ENCODE data around the gene SLC6A2. TPM values are rescaled to one million over a fixed set of nuclear protein-coding genes. Genes with fewer than 3 reads are reported as not detected.
A peak's percentile ranks its signal among the peaks of the same experiment; 100 is the strongest.
"Not testable (repeated sequence)": the region's sequence is repeated elsewhere in the genome, so short reads cannot be mapped to it uniquely, and the experiment has no call there.

Gene SLC6A2
- total RNA-seq, result not detected in 2 replicates

DNA sequence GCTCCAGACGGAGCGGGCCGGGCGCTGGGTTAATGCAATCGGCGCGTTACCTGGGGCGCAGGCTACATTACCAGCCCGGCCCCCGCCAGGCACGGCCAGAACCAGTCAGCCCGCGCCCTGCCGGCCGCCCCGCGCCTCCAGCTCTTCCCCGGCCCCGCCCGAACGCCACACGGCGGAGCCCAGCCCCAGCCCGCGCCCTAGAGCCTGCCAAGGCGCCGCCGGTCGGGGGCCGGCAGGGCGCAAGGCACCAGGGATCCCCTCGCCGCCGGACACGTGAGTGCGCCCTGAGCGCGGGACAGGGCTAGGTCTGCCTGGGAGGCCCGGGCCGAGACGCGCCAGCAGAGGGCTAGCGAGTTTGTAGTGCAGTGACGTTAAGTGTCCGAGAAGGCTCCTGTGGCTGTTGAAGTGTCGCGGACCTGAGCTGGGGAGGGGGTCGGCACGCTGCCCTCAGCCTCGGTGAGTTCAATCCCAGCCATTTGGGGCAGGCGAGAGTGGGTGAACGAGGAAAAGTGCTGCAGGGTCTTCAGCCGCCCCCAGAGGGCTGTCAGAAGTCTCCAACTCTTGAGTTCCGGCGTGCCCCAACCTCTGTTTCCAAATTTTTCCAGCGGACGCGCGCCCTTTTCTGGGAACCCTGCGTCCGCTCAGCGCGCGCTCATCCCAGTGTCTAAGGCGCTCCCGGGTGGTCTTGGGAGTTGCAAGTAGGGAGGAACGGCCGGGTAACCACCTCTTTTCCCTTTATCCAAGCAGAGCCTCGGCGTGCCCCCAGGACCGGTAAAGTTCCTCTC lies at the start of gene SLC6A2:
SLC6A2 (plus strand) TSS at position 92 of the 785 bp plus-strand sequence. CDS start 707 bp downstream, outside the sequence.
- H3K4me3 ChIP-seq (ENCODE audit: low read depth, low read length), result no peak within 1 kb of the TSS
- DNase-seq (ENCODE audit: low read depth), result no peak
- TF ChIP-seq, protein P1, sequence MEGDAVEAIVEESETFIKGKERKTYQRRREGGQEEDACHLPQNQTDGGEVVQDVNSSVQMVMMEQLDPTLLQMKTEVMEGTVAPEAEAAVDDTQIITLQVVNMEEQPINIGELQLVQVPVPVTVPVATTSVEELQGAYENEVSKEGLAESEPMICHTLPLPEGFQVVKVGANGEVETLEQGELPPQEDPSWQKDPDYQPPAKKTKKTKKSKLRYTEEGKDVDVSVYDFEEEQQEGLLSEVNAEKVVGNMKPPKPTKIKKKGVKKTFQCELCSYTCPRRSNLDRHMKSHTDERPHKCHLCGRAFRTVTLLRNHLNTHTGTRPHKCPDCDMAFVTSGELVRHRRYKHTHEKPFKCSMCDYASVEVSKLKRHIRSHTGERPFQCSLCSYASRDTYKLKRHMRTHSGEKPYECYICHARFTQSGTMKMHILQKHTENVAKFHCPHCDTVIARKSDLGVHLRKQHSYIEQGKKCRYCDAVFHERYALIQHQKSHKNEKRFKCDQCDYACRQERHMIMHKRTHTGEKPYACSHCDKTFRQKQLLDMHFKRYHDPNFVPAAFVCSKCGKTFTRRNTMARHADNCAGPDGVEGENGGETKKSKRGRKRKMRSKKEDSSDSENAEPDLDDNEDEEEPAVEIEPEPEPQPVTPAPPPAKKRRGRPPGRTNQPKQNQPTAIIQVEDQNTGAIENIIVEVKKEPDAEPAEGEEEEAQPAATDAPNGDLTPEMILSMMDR (IDR thresholded peaks at IDR 0.05; ENCODE audit: insufficient read depth, low read depth, low read length), result no peak

DNA sequence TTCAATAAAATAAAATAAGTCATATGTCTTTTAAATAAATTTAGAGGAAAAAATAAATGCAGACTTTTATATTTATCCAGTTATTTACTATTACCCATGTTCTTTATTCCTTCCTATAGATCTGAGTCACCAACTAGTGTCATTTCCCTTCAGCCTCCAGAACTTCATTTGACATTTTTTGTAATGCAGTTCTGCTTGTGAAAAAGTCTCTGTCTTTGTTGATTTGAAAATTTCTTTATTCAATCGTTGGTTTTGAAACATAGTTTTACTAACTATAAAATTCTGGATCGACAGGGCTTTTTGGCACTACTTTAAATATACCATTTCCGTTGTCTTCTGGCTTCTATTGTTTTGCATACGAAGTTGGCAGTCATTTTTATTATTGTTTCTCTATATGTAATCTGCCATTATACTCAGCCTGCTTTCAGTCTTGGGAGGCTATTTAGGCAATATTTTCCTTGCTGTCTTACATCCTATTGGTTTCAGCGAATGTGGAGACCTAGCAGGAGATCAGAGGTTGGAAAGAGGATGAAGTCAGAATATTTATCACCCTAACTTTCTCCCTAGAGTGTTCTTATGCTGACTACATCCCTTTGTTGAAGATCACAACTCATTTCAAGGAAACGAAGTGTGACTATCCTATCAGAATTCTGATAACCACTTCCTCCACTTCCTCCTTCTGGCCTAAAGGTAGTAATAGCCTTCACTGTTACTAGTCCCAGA lies 42.0 kb upstream of the SLC6A2 start:
- no peak for DNase-seq (ENCODE audit: low read depth)
- TF ChIP-seq, protein P1 (IDR thresholded peaks at IDR 0.05; ENCODE audit: insufficient read depth, low read depth, low read length), result no peak
- H3K4me3 ChIP-seq (ENCODE audit: low read depth, low read length), result no peak overlapping the region

DNA sequence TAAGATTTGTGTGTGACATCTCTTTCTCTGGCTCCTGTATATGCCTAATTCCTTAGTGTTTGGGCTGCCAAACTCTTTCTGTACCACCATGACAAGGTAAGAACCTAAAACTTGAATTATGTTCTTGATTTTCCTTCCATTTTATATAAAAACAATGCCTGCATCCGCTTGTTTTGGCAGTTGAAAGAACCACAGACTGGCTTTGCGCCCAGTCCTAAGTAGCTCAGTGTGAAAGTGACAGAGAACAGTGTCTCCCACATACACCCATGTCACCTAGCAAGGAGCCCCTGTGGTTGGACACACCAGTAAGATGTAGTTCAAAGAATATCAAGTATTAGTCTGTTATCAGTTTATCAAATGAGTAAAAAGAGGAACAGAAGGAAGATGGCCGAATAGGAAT lies 40.7 kb upstream of the SLC6A2 start:
- no peak for DNase-seq (ENCODE audit: low read depth)
- TF ChIP-seq, protein P1 (IDR thresholded peaks at IDR 0.05; ENCODE audit: insufficient read depth, low read depth, low read length), result no peak
- H3K4me3 ChIP-seq (ENCODE audit: low read depth, low read length), result no peak overlapping the region

DNA sequence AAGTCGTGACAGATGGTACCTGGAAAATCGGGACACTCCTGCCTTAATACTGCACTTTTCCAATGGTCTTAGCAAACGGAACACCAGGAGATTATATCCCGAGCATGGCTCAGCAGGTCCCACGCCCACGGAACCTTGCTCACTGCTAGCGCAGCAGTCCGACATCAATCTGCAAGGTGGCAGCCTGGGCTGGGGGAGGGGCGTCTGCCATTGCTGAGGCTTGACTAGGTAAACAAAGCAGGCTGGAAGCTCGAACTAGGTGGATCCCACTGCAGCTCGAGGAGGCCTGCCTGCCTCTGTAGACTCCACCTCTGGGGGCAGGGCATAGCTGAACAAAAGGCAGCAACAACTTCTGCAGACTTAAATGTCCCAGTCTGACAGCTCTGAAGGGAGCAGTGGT lies 40.1 kb upstream of the SLC6A2 start:
- H3K4me3 ChIP-seq (ENCODE audit: low read depth, low read length); DNase-seq (ENCODE audit: low read depth): not testable (repeated sequence)

DNA sequence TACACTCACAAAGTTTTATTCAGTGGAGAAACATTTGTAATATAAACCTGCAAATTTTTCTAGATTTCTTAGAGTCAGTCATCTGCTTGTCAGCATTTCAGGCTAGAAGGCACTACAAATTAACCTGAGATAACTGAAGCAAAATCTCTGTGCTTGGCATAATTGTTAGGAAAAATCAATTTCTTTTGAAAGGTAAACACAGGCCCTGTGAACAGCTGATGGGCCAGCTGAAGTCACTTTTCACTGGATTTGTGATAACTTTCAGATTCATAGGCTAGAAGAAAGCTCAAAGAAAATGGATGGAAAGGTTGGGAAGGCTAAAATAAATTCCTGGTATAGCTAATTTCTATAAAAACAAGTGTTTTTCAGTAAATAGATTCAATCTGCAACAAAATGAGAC lies 34.0 kb upstream of the SLC6A2 start:
- TF ChIP-seq, protein P1 (IDR thresholded peaks at IDR 0.05; ENCODE audit: insufficient read depth, low read depth, low read length), result no peak
- DNase-seq (ENCODE audit: low read depth), result no peak
- H3K4me3 ChIP-seq (ENCODE audit: low read depth, low read length), result no peak overlapping the region

DNA sequence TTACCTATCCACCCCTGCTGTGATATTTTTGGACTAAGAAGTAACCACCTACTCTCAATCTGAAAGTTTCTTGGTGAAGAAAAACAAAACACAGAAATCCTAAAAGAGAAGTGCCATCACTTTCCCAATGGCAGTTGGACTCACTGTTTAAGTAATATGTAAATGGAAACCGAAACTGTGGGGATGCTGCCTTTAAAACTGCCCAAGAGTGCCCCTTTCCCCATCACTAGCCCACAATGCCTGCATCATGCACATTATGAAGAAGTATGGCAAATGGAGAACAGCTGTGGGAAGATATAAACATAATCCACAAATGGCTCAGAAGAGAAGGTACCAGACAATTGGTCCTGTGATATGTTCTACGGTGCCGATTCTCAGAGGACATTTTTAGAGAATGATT lies 33.5 kb upstream of the SLC6A2 start:
- DNase-seq (ENCODE audit: low read depth), result no peak
- TF ChIP-seq, protein P1 (IDR thresholded peaks at IDR 0.05; ENCODE audit: insufficient read depth, low read depth, low read length), result no peak
- H3K4me3 ChIP-seq (ENCODE audit: low read depth, low read length), result no peak overlapping the region

DNA sequence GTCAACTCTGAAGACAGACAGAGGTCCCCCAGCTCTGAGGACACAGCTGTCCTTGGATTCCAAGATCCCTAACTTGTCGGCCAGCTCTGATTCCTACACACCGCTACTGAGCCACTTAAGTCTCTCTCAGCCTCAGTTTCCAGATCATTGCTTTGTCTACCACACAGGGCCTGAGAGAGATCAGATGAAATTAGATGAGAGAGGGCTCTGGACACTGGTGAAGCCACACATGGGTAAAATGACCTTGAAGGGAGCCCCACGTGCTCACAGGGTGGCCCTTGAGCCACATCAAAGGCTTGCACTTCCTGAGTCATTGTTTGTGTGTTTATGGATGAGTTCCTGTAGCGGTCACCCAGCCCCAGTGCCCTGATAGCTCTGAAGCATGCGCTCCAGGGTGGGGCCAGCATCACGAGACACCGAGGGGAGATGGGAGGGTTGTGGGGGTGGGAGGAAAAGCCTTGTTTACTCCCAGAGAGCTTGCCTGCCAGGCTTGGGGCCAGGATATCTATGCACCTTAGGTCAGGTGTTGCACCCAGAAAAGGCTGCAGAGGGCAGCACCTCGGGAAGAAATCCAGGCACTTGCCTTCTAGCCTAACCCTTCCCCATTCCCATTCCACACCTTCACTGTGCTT lies 32.7 kb upstream of the SLC6A2 start:
- no peak for DNase-seq (ENCODE audit: low read depth)
- TF ChIP-seq, protein P1 (IDR thresholded peaks at IDR 0.05; ENCODE audit: insufficient read depth, low read depth, low read length), result peak; percentile 24
- no peak overlapping the region for H3K4me3 ChIP-seq (ENCODE audit: low read depth, low read length)
